ENCODE measurements around the gene JAKMIP3. TPM values are rescaled to one million over a fixed set of nuclear protein-coding genes. Genes with fewer than 3 reads are reported as not detected.

JAKMIP3 gene
- polyA plus RNA-seq, 1 experiment, result 0.26 TPM

DNA sequence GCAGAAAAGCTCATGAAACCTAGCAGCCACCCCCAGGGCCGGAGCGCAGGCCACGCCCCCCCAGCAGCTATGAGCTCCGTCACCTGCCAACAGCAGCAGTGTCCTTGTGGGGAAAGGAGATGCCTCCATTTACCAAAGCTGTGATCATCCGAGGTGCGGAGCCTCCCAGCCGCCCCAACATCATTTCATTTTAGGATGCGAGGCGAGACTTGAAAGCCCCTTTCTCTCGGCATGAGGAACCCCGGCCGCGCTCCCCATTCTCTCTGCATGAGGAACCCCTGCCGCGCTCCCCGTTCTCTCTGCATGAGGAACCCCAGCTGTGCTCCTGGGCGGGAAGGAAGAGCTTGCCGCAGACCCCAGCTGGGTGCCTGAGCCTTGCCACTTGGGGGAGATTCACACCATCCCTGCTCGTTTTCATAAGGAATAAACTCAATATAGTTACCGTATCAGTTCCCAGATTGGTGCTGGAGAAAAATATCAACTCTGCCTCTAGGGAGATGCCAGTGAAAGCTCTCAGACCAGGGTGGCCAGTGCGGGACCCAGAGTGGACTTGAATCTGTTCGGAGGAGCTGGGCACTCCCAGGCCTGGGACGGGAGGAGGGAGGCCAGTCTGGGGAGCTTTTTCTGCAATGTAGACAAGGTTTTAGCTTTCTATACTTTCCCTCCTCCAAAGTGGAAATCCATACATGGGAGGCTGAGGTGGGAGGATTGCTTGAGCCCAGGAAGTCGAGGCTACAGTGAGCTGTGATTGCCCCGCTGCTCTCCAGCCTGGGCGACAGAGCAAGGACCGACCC is 35.0 kb downstream of the JAKMIP3 start:
- Histone ChIP-seq H3K36me3 (ENCODE audit: control insufficient read depth, insufficient read depth, low read length) (no peaks in the 10 kb centered on the region), H3K27me3 (ENCODE audit: control insufficient read depth, insufficient read depth, low read length) (peaks cover 2% of the 10 kb centered on the region; the same call in 1 of the 2 replicates), H3K4me3 (ENCODE audit: low read depth, low read length) (no peak overlapping the region)
- CTCF ChIA-PET, result no interaction called here
- TF ChIP-seq, protein P1, sequence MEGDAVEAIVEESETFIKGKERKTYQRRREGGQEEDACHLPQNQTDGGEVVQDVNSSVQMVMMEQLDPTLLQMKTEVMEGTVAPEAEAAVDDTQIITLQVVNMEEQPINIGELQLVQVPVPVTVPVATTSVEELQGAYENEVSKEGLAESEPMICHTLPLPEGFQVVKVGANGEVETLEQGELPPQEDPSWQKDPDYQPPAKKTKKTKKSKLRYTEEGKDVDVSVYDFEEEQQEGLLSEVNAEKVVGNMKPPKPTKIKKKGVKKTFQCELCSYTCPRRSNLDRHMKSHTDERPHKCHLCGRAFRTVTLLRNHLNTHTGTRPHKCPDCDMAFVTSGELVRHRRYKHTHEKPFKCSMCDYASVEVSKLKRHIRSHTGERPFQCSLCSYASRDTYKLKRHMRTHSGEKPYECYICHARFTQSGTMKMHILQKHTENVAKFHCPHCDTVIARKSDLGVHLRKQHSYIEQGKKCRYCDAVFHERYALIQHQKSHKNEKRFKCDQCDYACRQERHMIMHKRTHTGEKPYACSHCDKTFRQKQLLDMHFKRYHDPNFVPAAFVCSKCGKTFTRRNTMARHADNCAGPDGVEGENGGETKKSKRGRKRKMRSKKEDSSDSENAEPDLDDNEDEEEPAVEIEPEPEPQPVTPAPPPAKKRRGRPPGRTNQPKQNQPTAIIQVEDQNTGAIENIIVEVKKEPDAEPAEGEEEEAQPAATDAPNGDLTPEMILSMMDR (IDR thresholded peaks at IDR 0.05; ENCODE audit: insufficient read depth, low read depth, low read length), result no peak
- no peak for DNase-seq (ENCODE audit: low read depth)
- POLR2A ChIA-PET, result no interaction called here

DNA sequence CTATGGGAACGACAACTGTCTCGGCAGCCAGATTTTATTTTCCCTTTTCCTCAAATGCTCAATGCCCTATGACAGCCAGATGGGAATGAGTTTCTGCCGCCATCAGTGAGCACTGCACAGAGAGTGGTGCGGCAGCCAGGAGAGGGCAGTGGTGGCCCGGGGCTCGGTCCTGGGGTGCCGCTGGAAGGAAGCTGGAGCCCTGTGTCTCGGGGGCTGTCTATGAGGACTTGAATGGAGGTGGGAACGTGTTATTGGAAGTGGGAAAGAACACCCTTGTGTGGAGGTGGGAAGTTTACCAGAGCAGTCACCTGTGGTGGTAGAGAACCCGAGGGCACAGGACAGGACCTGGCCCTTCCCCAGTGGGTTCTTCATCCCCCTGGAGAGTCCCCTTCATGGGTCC is 35.8 kb downstream of the JAKMIP3 start:
- no peak overlapping the region for H3K4me3 ChIP-seq (ENCODE audit: low read depth, low read length)
- peaks cover 2% of the 10 kb centered on the region; the same call in 1 of the 2 replicates for H3K27me3 ChIP-seq (ENCODE audit: control insufficient read depth, insufficient read depth, low read length)
- ChIA-PET POLR2A (no interaction called here), CTCF (no interaction called here)
- TF ChIP-seq, protein P1 (IDR thresholded peaks at IDR 0.05; ENCODE audit: insufficient read depth, low read depth, low read length), result no peak
- no peaks in the 10 kb centered on the region for H3K36me3 ChIP-seq (ENCODE audit: control insufficient read depth, insufficient read depth, low read length)
- no peak for DNase-seq (ENCODE audit: low read depth)

DNA sequence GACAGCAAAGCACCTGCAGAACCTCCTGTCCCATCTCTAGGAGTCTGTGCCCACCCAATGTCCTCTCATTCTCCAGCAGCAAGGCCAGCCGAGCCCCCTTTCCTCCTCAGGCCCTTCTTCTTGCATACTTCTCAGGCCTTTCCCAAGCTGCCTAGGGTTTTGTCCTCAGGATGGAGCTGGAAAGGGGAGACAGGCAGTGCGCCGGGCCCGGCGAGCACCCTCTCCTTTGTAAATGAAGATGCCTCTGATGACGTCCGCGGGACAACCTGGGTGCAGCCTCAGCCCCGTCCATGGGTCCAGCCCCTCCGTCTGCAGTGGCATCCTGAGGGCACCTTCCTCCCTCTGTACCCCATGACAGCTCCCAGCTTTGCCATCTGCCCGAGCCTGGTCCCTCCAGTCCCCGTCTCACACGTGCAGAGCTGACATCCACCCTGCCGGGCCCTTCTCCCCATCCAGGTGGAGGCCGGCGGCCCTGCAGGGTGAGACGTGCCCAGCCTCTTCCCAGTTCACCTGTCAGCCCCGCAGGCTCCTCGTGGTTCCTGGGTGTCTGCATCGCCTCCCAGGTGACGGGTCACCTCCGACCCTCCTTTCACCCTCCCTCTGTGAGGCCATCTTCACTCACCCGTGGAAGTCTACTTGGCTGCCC is 36.4 kb downstream of the JAKMIP3 start:
- ChIA-PET CTCF (no interaction called here), POLR2A (no interaction called here)
- TF ChIP-seq, protein P1 (IDR thresholded peaks at IDR 0.05; ENCODE audit: insufficient read depth, low read depth, low read length), result no peak
- no peak for DNase-seq (ENCODE audit: low read depth)
- H3K36me3 ChIP-seq (ENCODE audit: control insufficient read depth, insufficient read depth, low read length), result no peaks in the 10 kb centered on the region
- H3K27me3 ChIP-seq (ENCODE audit: control insufficient read depth, insufficient read depth, low read length), result peaks cover 2% of the 10 kb centered on the region; the same call in 1 of the 2 replicates
- no peak overlapping the region for H3K4me3 ChIP-seq (ENCODE audit: low read depth, low read length)

DNA sequence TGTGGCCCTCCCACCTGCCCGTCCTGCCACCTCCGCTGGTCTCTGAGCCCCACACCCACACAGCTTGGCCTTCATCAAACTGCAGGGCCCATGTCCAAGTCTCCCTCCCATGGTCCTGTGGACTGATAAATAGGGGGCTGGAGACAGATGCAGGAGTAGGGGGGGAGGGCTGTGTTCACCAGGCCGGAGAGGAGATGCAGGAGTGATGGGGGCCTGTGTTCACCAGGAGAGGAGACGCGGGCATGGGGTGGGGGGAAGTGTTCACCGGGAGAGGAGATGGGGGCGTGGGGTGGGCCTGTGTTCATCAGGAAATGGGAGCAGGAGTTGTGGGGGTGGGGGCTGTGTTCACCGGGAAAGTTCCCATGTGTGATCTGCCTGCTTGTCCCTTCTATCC is 37.0 kb downstream of the JAKMIP3 start:
- POLR2A ChIA-PET, result no interaction called here
- H3K36me3 ChIP-seq (ENCODE audit: control insufficient read depth, insufficient read depth, low read length), result no peaks in the 10 kb centered on the region
- CTCF ChIA-PET, result interaction anchor here (1.3 kb wide), 1 partner anchor 80 kb away, joined by 3 read pairs; no protein-coding TSS in a partner anchor

More for the DNA sequence above, 37.0 kb downstream of the JAKMIP3 start:
- peaks cover 2% of the 10 kb centered on the region; the same call in 1 of the 2 replicates for H3K27me3 ChIP-seq (ENCODE audit: control insufficient read depth, insufficient read depth, low read length)
- no peak overlapping the region for H3K4me3 ChIP-seq (ENCODE audit: low read depth, low read length)
- DNase-seq (ENCODE audit: low read depth), result no peak
- TF ChIP-seq, protein P1 (IDR thresholded peaks at IDR 0.05; ENCODE audit: insufficient read depth, low read depth, low read length), result no peak

All from BJ (cell line).